Activated CD8-positive, alpha-beta memory T cell treated with anti-CD3 and anti-CD28 coated beads for 4 hours (primary cell): ENCODE measurements around the gene OSCP1.

Source experiments
- DNase-seq, 2 donors: peaks; one replicate each; pipeline ENCODE4 v3.0.0-alpha.2; 2020; ENCODE audit warnings: low read depth in 2 of 2

Gene OSCP1

DNA sequence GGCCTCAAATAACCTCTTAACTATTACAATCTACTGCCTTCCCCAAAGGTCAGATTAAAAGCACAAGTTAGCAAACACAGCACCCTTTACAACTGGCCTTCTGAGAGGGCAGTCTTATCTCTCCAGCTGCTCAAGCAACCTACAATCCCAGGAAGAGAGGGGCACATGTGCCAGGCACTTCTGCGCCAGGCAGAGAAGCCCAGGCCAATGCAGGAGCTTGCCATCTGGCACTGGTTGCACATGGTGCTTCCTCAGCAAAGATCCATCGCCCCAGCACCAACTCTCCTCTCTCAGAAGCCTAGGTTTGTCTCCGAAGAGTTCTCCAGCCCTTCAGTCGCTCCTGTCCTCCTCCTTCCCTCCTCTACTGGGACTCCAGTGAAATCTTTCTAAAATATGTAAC lies 67.0 kb downstream of the OSCP1 start:
- no peak for DNase-seq

GRCh38 chr1:36382669-36383068 lies 67.6 kb downstream of the OSCP1 start:
- DNase-seq, result no peak

- no peak for DNase-seq
These were observed 68.0 kb downstream of the OSCP1 start for GRCh38 chr1:36382231-36382630.

DNA sequence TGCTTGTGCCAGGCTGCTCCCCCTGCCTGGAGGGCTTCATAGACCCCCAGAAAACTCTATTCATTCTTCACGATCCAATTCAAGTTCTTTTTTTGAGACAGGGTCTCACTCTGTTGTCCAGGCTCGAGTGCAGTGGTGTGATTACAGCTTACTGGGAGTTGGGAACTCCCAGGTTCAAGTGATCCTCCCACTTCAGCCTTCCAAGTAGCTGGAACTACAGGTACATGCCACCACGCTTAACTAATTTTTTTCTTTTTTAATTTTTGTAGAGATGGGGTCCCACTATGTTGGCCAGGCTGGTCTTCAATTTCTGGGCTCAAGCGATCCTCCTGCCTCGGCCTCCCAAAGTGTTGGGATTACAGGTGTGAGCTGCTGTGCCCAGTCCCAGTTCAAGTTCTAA lies 68.8 kb downstream of the OSCP1 start:
- no peak for DNase-seq

- no peak for DNase-seq
These were observed 69.5 kb downstream of the OSCP1 start for GRCh38 chr1:36380782-36381181.

GRCh38 chr1:36380143-36380619 lies 70.1 kb downstream of the OSCP1 start:
- no peak for DNase-seq

- DNase-seq, result no peak
These were observed 72.3 kb downstream of the OSCP1 start for GRCh38 chr1:36377791-36378492.

GRCh38 chr1:36372617-36373016 lies 77.6 kb downstream of the OSCP1 start:
- no peak for DNase-seq

DNA sequence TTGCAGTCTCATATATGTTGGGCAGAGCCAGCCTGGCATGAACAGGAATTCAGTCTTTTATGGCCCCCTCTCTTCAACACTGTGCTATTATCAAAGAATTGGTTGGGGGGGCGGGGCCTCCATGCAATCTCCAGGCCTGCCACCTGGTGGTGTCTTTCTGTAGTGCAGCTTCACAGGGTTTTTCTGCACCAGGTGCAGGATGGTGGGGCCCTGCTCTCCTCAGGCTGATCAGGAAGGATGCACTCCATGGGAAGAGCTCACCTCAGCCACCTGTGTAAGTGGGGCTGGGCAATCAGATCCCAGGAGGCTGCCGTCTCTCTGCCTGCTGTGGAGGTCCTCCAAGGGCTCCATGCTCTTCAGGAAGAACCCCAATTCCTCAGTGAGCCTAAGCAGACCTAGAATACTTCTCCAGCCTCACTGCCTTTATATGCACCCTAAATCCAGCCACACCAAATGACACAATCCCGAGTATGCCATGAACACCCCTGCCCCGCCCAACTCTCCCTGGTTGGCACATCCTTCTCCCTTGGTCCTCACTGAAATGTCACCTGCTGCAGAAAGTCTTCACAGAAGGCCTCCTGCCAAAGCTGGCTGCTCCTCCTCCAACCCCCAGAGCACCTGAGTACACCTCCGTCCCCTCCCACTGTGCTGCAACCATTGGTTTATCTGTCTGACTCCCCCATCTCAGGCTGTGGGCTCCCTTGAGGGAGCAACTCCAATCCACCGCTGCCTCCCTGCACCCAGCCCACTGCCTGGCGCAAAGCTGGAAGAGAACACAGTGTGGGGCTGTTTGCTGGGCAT lies 81.0 kb downstream of the OSCP1 start:
- DNase-seq, result peak; percentile 66
